PC-9 (cell line): ENCODE data around the gene TEP1.

Experiments
- EZH2 ChIP-seq: fragments of 200-600 bp; sonication (generic); IDR thresholded peaks from 2 replicates; pipeline ENCODE4 v1.8.0; 2017; ENCODE audit warnings: antibody characterized with exemption, low read depth
- TF ChIP-seq, protein P1 (sequence below): fragments of 200-600 bp; sonication (generic); conservative IDR thresholded peaks from 2 replicates; pipeline ENCODE4 v1.6.1; 2017; ENCODE audit warnings: mixed run types, antibody characterized with exemption, mild to moderate bottlenecking, moderate library complexity

DNA sequence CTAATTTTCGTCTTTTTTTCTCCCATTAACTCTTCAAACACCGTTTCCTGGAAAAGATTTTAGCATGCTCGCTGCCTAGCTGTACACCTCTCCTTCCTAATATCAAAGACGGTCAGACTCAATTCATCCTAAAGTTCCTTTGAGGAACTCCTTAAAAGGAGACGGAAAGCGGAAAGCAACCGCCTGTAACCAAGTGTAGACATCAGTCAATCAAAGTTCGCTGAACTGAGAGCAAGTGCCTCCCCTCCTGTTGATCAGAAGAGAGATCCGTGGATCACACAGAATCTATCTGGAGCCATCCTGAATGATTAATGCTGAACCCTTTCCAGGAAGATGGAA is 412 bp upstream of the TEP1 start:
- no peak for TF ChIP-seq EZH2
- TF ChIP-seq, protein P1, sequence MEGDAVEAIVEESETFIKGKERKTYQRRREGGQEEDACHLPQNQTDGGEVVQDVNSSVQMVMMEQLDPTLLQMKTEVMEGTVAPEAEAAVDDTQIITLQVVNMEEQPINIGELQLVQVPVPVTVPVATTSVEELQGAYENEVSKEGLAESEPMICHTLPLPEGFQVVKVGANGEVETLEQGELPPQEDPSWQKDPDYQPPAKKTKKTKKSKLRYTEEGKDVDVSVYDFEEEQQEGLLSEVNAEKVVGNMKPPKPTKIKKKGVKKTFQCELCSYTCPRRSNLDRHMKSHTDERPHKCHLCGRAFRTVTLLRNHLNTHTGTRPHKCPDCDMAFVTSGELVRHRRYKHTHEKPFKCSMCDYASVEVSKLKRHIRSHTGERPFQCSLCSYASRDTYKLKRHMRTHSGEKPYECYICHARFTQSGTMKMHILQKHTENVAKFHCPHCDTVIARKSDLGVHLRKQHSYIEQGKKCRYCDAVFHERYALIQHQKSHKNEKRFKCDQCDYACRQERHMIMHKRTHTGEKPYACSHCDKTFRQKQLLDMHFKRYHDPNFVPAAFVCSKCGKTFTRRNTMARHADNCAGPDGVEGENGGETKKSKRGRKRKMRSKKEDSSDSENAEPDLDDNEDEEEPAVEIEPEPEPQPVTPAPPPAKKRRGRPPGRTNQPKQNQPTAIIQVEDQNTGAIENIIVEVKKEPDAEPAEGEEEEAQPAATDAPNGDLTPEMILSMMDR: no peak
